GM18870 (cell line): Measurements from ENCODE around the gene MYRIP.
"Not testable (repeated sequence)": the region's sequence is repeated elsewhere in the genome, so short reads cannot be mapped to it uniquely, and the experiment has no call there.

Experiments
- ATAC-seq: cut with Tn5 transposase; IDR thresholded peaks from one replicate; pipeline ENCODE4 v1.9.1; 2021; ENCODE audit warnings: moderate library complexity; ENCODE audit not compliant: unreplicated experiment

Gene MYRIP

GRCh38 chr3:40258555-40258954 lies 449.1 kb downstream of the MYRIP start:
- ATAC-seq, result no peak

- ATAC-seq, result no peak
Observed at GRCh38 chr3:40262331-40262730, 452.9 kb downstream of the MYRIP start.

- no peak for ATAC-seq
Observed at GRCh38 chr3:40264451-40264850, 455.0 kb downstream of the MYRIP start.

GRCh38 chr3:40265181-40265580 lies 455.8 kb downstream of the MYRIP start:
- no peak for ATAC-seq

GRCh38 chr3:40267937-40268724 lies 458.7 kb downstream of the MYRIP start:
- no peak for ATAC-seq

GRCh38 chr3:40268802-40269524 lies 459.6 kb downstream of the MYRIP start:
- no peak for ATAC-seq

- no peak for ATAC-seq
Observed at GRCh38 chr3:40278791-40279190, 469.4 kb downstream of the MYRIP start.

- no peak for ATAC-seq
Observed at GRCh38 chr3:40281995-40282394, 472.6 kb downstream of the MYRIP start.

GRCh38 chr3:40283057-40283456 lies 473.6 kb downstream of the MYRIP start:
- ATAC-seq, result not testable (repeated sequence)

- no peak for ATAC-seq
Observed at GRCh38 chr3:40287248-40287647, 477.8 kb downstream of the MYRIP start.

- no peak for ATAC-seq
Observed at GRCh38 chr3:40290396-40290795, 481.0 kb downstream of the MYRIP start.

GRCh38 chr3:40291471-40291870 lies 482.1 kb downstream of the MYRIP start:
- no peak for ATAC-seq

- no peak for ATAC-seq
Observed at GRCh38 chr3:40292637-40293349, 483.4 kb downstream of the MYRIP start.

GRCh38 chr3:40294434-40294833 lies 485.0 kb downstream of the MYRIP start:
- ATAC-seq, result no peak

- ATAC-seq, result no peak
Observed at GRCh38 chr3:40298075-40298474, 488.7 kb downstream of the MYRIP start.

- ATAC-seq, result no peak
Observed at GRCh38 chr3:40299130-40299720, 489.8 kb downstream of the MYRIP start.

- no peak for ATAC-seq
Observed at GRCh38 chr3:40299721-40300335, 490.4 kb downstream of the MYRIP start.

GRCh38 chr3:40302784-40303183 lies 493.4 kb downstream of the MYRIP start:
- no peak for ATAC-seq

- no peak for ATAC-seq
Observed at GRCh38 chr3:40304352-40304751, 494.9 kb downstream of the MYRIP start.

- no peak for ATAC-seq
Observed at GRCh38 chr3:40306336-40306735, 496.9 kb downstream of the MYRIP start.

- ATAC-seq, result no peak
Observed at GRCh38 chr3:40307176-40307575, 497.8 kb downstream of the MYRIP start.
